SU-DHL-6 (cell line): ENCODE results near the gene EIF4G1.
A peak's percentile ranks its signal among the peaks of the same experiment; 100 is the strongest.

Experiments
- H2AFZ ChIP-seq: fragments of 200-600 bp; sonication (generic); 2 replicates; pipeline ENCODE4 v1.6.1; 2014; ENCODE audit warnings: low read depth, mild to moderate bottlenecking, moderate library complexity, mixed read lengths, antibody characterized with exemption, low read length; ENCODE audit not compliant: severe bottlenecking
- H3F3A ChIP-seq: fragments of 200-600 bp; shearing (Covaris generic); 2 replicates; pipeline ENCODE4 v1.6.0; 2016; ENCODE audit warnings: antibody characterized with exemption, mild to moderate bottlenecking; ENCODE audit not compliant: insufficient read depth
- H3K27ac ChIP-seq: fragments of 200-600 bp; sonication (generic); 2 replicates; pipeline ENCODE4 v1.5.1; 2016; ENCODE audit warnings: low read depth, mild to moderate bottlenecking, low read length, moderate library complexity, mixed read lengths
- H3K27me3 ChIP-seq: fragments of 200-600 bp; sonication (generic), shearing (Covaris generic); 2 replicates; pipeline ENCODE4 v1.6.0; 2014; ENCODE audit warnings: mild to moderate bottlenecking, low read length
- H3K36me3 ChIP-seq: fragments of 200-600 bp; sonication (generic); 2 replicates; pipeline ENCODE4 v1.6.1; 2014; ENCODE audit warnings: mild to moderate bottlenecking, low read length, mixed read lengths
- H3K4me2 ChIP-seq: fragments of 300-600, 200-600 bp; shearing (Covaris generic), sonication (generic); 2 replicates; pipeline ENCODE4 v1.6.0; 2014; ENCODE audit warnings: low read length, low read depth, mild to moderate bottlenecking; ENCODE audit not compliant: poor library complexity, severe bottlenecking
- H3K4me3 ChIP-seq: fragments of 200-600 bp; sonication (generic); 2 replicates; pipeline ENCODE4 v1.5.1; 2014; ENCODE audit warnings: antibody characterized with exemption, low read length, mild to moderate bottlenecking, mixed read lengths; ENCODE audit not compliant: insufficient read depth, poor library complexity, severe bottlenecking
- H3K79me2 ChIP-seq: fragments of 200-600 bp; sonication (generic); 2 replicates; pipeline ENCODE4 v1.6.1; 2014; ENCODE audit warnings: mild to moderate bottlenecking, low read length, moderate library complexity; ENCODE audit not compliant: insufficient read depth
- H3K9ac ChIP-seq: fragments of 200-600 bp; sonication (generic); 2 replicates; pipeline ENCODE4 v1.7.0; 2014; ENCODE audit warnings: mild to moderate bottlenecking, low read length
- H3K9me2 ChIP-seq: fragments of 200-600 bp; sonication (generic); replicated peaks from 2 replicates; pipeline ENCODE4 v1.6.1; 2014; ENCODE audit warnings: low read length; ENCODE audit not compliant: insufficient read depth
- H3K9me3 ChIP-seq: fragments of 200-600 bp; sonication (generic); 2 replicates; pipeline ENCODE4 v1.6.1; 2014; ENCODE audit warnings: low read length, mixed read lengths; ENCODE audit not compliant: insufficient read depth
- H4K20me1 ChIP-seq: fragments of 200-600 bp; sonication (generic); 2 replicates; pipeline ENCODE4 v1.6.1; 2014; ENCODE audit warnings: low read depth, mild to moderate bottlenecking, antibody characterized with exemption, low read length, moderate library complexity, mixed read lengths
- CTCF ChIP-seq: fragments of 200-600 bp; sonication (generic); IDR thresholded peaks from one replicate; pipeline ENCODE4 v1.5.1; 2017; ENCODE audit warnings: antibody characterized with exemption, mild to moderate bottlenecking, low read length, moderate library complexity; ENCODE audit not compliant: insufficient read depth, poor library complexity, severe bottlenecking
- EZH2phosphoT487 ChIP-seq: fragments of 200-600 bp; sonication (generic), shearing (Covaris generic); conservative IDR thresholded peaks from 2 replicates; pipeline ENCODE4 v1.6.1; 2018; ENCODE audit warnings: mild to moderate bottlenecking, antibody characterized with exemption, low read length, moderate library complexity, mixed read lengths

The EIF4G1 gene

GRCh38 chr3:184353546-184353941 lies 39.1 kb downstream of the EIF4G1 start:
- Histone ChIP-seq H3K27me3 (no peaks in the 10 kb centered on the region), H3K9ac (no peak overlapping the region), H4K20me1 (no peaks in the 10 kb centered on the region), H3K27ac (no peak overlapping the region), H3K36me3 (no peaks in the 10 kb centered on the region), H3K9me3 (no peaks in the 10 kb centered on the region), H2AFZ (no peak overlapping the region), H3K4me3 (no peak overlapping the region), H3F3A (no peaks in the 10 kb centered on the region), H3K9me2 (no peaks in the 10 kb centered on the region), H3K4me2 (no peak overlapping the region), H3K79me2 (no peaks in the 10 kb centered on the region)
- TF ChIP-seq CTCF (no peak), EZH2phosphoT487 (no peak)

- H3K9ac ChIP-seq, result no peak overlapping the region
- no peaks in the 10 kb centered on the region for H4K20me1 ChIP-seq
- no peaks in the 10 kb centered on the region for H3K9me3 ChIP-seq
- no peak for TF ChIP-seq EZH2phosphoT487
- TF ChIP-seq CTCF, result peak; percentile 92
- no peaks in the 10 kb centered on the region for H3K79me2 ChIP-seq
- no peaks in the 10 kb centered on the region for H3F3A ChIP-seq
- no peaks in the 10 kb centered on the region for H3K36me3 ChIP-seq
- no peak overlapping the region for H3K27ac ChIP-seq
- H3K27me3 ChIP-seq, result no peaks in the 10 kb centered on the region
- no peak overlapping the region for H3K4me2 ChIP-seq
- H2AFZ ChIP-seq, result no peak overlapping the region
- H3K4me3 ChIP-seq, result no peak overlapping the region
- H3K9me2 ChIP-seq, result no peaks in the 10 kb centered on the region
These were observed 39.8 kb downstream of the EIF4G1 start for GRCh38 chr3:184354121-184354728.

- Histone ChIP-seq H3K27me3 (no peaks in the 10 kb centered on the region), H3K9me3 (no peaks in the 10 kb centered on the region), H4K20me1 (no peaks in the 10 kb centered on the region), H3F3A (no peaks in the 10 kb centered on the region), H3K4me3 (no peak overlapping the region), H3K36me3 (no peaks in the 10 kb centered on the region), H3K79me2 (no peaks in the 10 kb centered on the region), H3K4me2 (no peak overlapping the region), H3K27ac (no peak overlapping the region), H2AFZ (no peak overlapping the region), H3K9ac (no peak overlapping the region), H3K9me2 (no peaks in the 10 kb centered on the region)
- no peak for TF ChIP-seq CTCF
- no peak for TF ChIP-seq EZH2phosphoT487
These were observed 40.3 kb downstream of the EIF4G1 start for GRCh38 chr3:184354754-184355153.
